Gastroesophageal sphincter (tissue), 4 donors: Measurements from ENCODE around the gene RERG. TPM values are rescaled to one million over a fixed set of nuclear protein-coding genes. Genes with fewer than 3 reads are reported as not detected.

Experiments
- ATAC-seq: fragments of 150-250 bp; one replicate; pipeline ENCODE4 v1.9.1; 2016; ENCODE audit warnings: mild to moderate bottlenecking, moderate library complexity
- H3K27ac ChIP-seq, 4 donors: fragments of 200-600 bp; sonication (generic) in 3 of 4; 1 replicate in 3 of 4; 2 replicates in 1 of 4; pipeline ENCODE4 v1.5.1; 2016 to 2019
- H3K27me3 ChIP-seq: fragments of 200-600 bp; sonication (generic); one replicate; pipeline ENCODE4 v1.5.1; 2019
- H3K36me3 ChIP-seq, 2 donors: fragments of 200-600 bp; sonication (generic); one replicate each; pipeline ENCODE4 v1.5.1; 2019; ENCODE audit warnings: control low read depth in 1 of 2
- H3K4me1 ChIP-seq, 3 donors: fragments of 200-600 bp; sonication (generic); 1 replicate in 2 of 3; 2 replicates in 1 of 3; pipeline ENCODE4 v1.5.1; 2016 to 2019; ENCODE audit warnings: control low read depth in 2 of 3
- H3K4me3 ChIP-seq, 2 donors: fragments of 200-600 bp; sonication (generic); one replicate each; pipeline ENCODE4 v1.5.1; 2019; ENCODE audit warnings: mild to moderate bottlenecking in 1 of 2, moderate library complexity in 1 of 2
- H3K9me3 ChIP-seq, 3 donors: fragments of 200-600 bp; sonication (generic); one replicate each; pipeline ENCODE4 v1.5.1; 2017 to 2019; ENCODE audit warnings: control low read depth in 2 of 3
- EP300 ChIP-seq: sonication (generic); formaldehyde crosslinking; IDR thresholded peaks from one replicate; pipeline ENCODE4 v1.6.1; 2017; ENCODE audit warnings: antibody characterized with exemption, mild to moderate bottlenecking
- POLR2A ChIP-seq, 2 donors: fragments of 450-650 bp; IDR thresholded peaks; one replicate each; pipeline ENCODE4 v1.6.1; 2017; ENCODE audit warnings: antibody characterized with exemption in 2 of 2, mild to moderate bottlenecking in 2 of 2, moderate library complexity in 1 of 2
- POLR2AphosphoS5 ChIP-seq: sonication (generic); formaldehyde crosslinking; IDR thresholded peaks from one replicate; pipeline ENCODE4 v1.6.1; 2017; ENCODE audit warnings: antibody characterized with exemption
- WGBS, 2 donors: methylation state at CpG; one replicate each; pipeline ENCODE4 v1.1.5; 2018; ENCODE audit warnings: low coverage in 1 of 2; 5-methylcytosine and 5-hydroxymethylcytosine counted together
- total RNA-seq, 4 donors: library from RNA; depleted of rRNA; stranded (reverse); fragments of >200 nt; gene quantifications; one replicate each; pipeline ENCODE4 v1.1.0, GENCODE V29; 2016
- TF ChIP-seq, protein P1 (sequence below), 4 experiments: fragments of 200-600 bp in 2 of 4; fragments of 450-650 bp in 2 of 4; sonication (generic) in 1 of 4; IDR thresholded peaks; one replicate each; pipeline ENCODE4 v1.5.1; 2017 to 2019; ENCODE audit warnings: antibody characterized with exemption in 4 of 4, mild to moderate bottlenecking in 2 of 4, moderate library complexity in 2 of 4

Gene RERG
- total RNA-seq, 4 donors from 2014 or later = 13.6 to 32.0 (median 19.8) TPM

DNA sequence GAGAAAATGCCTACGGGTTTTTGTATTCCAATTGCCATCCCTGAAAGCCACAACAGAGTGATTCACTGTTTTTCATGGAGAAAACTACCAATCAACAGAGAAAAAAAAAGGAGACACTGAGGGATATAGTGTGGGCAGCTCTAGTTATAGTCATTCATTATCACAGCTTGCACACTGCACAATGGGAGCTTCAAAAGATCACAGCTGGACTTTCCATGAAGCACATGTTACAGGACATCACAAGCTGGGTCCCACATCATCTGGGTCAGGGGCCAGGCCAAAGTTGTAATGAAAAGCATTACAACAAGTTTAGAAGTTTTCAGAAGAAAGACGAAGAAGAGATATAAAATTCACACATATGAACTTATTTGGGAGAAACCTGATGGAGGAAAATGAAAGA, 41.5 kb downstream of the RERG start:
- H3K27ac ChIP-seq = peak overlapping the region in 3 of 4 donors; percentile 11 to 52 (median 39)
- H3K36me3 ChIP-seq = no peaks in the 10 kb centered on the region
- peaks cover 0 to 16% (median 9%) of the 10 kb centered on the region in 3 donors for H3K4me1 ChIP-seq
- peak; percentile 68 for ATAC-seq
- H3K9me3 ChIP-seq = no peaks in the 10 kb centered on the region
- H3K4me3 ChIP-seq = no peak overlapping the region
- no peak for TF ChIP-seq EP300
- no peak for TF ChIP-seq POLR2AphosphoS5
- no peak for TF ChIP-seq POLR2A (IDR thresholded peaks at IDR 0.05)
- TF ChIP-seq, protein P1, sequence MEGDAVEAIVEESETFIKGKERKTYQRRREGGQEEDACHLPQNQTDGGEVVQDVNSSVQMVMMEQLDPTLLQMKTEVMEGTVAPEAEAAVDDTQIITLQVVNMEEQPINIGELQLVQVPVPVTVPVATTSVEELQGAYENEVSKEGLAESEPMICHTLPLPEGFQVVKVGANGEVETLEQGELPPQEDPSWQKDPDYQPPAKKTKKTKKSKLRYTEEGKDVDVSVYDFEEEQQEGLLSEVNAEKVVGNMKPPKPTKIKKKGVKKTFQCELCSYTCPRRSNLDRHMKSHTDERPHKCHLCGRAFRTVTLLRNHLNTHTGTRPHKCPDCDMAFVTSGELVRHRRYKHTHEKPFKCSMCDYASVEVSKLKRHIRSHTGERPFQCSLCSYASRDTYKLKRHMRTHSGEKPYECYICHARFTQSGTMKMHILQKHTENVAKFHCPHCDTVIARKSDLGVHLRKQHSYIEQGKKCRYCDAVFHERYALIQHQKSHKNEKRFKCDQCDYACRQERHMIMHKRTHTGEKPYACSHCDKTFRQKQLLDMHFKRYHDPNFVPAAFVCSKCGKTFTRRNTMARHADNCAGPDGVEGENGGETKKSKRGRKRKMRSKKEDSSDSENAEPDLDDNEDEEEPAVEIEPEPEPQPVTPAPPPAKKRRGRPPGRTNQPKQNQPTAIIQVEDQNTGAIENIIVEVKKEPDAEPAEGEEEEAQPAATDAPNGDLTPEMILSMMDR (IDR thresholded peaks at IDR 0.05) = no peak
- no peaks in the 10 kb centered on the region for H3K27me3 ChIP-seq
- WGBS, 2 donors = 57 to 100% methylated on average over 1 to 2 of the region's 2 CpGs

DNA sequence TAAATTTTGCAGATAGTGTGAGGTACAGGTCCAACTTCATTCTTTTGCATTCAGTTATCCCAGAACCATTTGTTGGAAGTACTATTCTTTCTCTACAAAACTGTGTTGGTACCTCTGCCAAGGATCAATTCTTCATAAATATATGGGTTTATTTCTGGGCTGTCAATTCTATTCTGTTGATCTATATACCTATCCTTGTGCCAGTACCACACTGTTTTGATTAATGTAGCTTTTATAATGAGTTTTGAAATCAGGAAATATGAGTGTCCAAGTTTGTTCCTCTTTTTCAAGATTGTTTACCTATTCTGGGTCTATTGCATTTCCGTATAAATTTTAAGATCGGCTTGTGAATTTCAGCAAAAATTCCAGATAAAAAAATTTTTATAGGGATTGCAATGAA, 48.1 kb downstream of the RERG start:
- Histone ChIP-seq H3K4me3 (no peak overlapping the region), H3K27me3 (no peaks in the 10 kb centered on the region), H3K4me1 (peaks cover 0 to 8% (median 0%) of the 10 kb centered on the region in 3 donors), H3K27ac (no peak overlapping the region), H3K36me3 (no peaks in the 10 kb centered on the region), H3K9me3 (no peaks in the 10 kb centered on the region)
- no peak for ATAC-seq
- 93 to 94% methylated on average over 2 of the region's 2 CpGs for WGBS, 2 donors
- TF ChIP-seq POLR2AphosphoS5 = no peak
- TF ChIP-seq EP300 = no peak
- TF ChIP-seq, protein P1 (IDR thresholded peaks at IDR 0.05) = no peak
- TF ChIP-seq POLR2A (IDR thresholded peaks at IDR 0.05) = no peak

DNA sequence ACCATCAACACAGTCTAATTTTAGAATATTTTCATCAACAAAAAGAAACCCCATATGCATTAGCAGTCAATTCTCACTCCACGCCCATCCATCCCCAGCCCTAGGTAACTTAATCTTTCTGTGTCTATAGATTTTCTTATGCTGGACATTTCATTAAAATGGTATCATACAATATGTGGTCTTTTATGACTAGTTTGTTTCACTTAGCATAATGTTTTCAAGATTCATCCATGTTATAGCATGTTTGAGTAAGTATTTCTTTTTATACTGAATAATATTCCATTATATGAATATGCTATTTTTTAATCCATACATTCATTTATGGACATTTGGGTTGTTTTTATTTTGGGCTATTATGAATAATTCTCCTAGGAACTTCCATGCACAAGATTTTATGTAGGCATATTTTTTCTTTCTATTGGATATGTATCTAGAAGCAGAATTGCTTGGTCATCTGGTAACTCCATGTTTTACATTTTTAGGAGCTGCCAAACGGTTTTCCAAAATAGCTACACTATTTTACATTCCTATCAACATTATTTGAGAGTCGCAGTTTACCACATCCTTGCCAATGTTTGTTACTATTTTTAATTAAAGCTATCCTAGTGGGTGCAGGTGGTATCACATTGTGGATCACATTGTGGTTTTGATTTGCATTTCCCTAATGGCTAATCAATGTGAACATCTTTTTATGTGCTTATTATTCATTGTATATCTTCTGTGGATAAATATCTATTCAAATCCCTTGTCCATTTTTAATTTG, 49.0 kb downstream of the RERG start:
- Histone ChIP-seq H3K9me3 (no peaks in the 10 kb centered on the region), H3K4me1 (peaks cover 0 to 17% (median 0%) of the 10 kb centered on the region in 3 donors), H3K27ac (no peak overlapping the region), H3K4me3 (no peak overlapping the region), H3K36me3 (no peaks in the 10 kb centered on the region), H3K27me3 (no peaks in the 10 kb centered on the region)
- WGBS, 2 donors = 77 to 93% methylated on average over 3 of the region's 3 CpGs
- no peak for ATAC-seq
- TF ChIP-seq POLR2A (IDR thresholded peaks at IDR 0.05) = no peak
- no peak for TF ChIP-seq EP300
- TF ChIP-seq POLR2AphosphoS5 = no peak
- TF ChIP-seq, protein P1 (IDR thresholded peaks at IDR 0.05) = no peak

DNA sequence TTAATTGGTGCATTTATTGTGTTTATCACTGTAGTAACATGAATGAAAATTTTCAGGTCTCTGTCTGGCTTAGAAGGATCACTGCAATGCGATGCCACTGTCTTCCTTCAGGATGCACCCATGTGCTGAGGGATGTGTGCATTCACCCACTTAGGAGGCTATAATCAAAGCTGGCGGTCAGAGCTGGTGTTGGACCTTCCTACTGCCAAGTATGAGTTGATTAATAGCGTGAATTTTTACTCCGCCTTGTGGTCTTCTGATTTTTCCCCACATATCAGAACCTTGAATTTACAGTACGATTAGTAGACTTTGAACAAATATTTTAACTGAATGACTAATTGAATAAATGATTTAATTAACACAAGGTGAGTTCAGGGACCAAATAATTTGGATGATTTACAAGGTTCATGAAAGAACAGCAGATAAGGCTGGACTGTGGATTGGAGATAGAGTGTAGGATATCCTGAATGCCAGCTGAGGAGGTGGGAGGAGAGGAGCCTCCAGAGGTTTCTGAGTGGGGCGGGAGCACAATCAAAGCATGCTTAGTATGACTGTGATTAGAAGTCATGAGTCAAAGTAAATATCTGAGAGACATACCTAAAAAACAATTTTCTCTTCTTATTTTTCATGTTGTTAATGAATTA, 50.1 kb downstream of the RERG start:
- Histone ChIP-seq H3K36me3 (no peaks in the 10 kb centered on the region), H3K9me3 (no peaks in the 10 kb centered on the region), H3K27ac (no peak overlapping the region), H3K4me3 (no peak overlapping the region), H3K27me3 (no peaks in the 10 kb centered on the region), H3K4me1 (peaks cover 0 to 20% (median 0%) of the 10 kb centered on the region in 3 donors)
- ATAC-seq = no peak
- 85 to 91% methylated on average over 3 to 6 of the region's 6 CpGs for WGBS, 2 donors
- TF ChIP-seq EP300 (no peak), POLR2AphosphoS5 (no peak), POLR2A (IDR thresholded peaks at IDR 0.05) (no peak)
- TF ChIP-seq, protein P1 (IDR thresholded peaks at IDR 0.05) = no peak
